GDM1 (cell line): ENCODE data around the gene WDR19.
"Not testable (repeated sequence)": the region's sequence is repeated elsewhere in the genome, so short reads cannot be mapped to it uniquely, and the experiment has no call there.

ENCODE experiments used
- DNase-seq: peaks from one replicate; lab custom pipeline; 2025; lab: John Stamatoyannopoulos, UW

Gene WDR19

DNA sequence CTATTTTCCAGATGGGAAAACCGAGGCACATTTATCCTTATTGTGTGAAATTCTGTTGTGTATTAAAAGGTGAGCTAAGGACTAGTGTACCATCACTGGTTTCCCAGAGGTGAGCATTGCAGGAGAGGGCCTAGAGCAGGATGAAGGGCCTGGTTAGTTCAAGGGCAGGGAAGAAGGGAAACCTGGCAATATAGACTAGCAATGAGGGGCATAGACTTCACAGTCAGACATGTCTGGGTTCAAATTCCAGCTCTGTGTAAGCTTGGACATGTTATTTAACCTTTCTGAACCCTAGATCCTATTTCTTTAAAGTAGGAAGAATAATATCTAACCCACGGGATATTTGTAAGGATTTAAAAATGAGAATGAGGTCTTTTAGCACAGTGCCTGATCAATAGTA is 50.8 kb downstream of the WDR19 start:
- DNase-seq = no peak

DNA sequence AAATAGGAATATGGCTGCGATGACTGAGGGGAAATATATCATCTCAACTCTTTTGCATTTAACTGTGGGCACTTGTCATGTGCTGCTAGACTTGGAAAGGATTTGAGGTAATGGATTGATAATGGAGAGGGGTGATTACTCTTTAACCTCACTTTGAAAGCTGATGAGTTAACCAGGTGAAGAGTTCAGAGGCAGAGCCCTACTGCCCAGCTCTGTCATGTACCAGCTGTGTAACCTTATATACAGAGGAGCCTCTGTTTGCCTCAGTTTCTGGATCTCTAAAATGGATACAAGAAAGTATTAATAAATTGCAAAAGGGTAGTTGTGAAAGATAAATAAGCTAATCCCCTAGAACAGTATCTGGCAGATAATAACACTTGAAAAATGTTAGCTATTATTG is 51.5 kb downstream of the WDR19 start:
- DNase-seq = no peak

DNA sequence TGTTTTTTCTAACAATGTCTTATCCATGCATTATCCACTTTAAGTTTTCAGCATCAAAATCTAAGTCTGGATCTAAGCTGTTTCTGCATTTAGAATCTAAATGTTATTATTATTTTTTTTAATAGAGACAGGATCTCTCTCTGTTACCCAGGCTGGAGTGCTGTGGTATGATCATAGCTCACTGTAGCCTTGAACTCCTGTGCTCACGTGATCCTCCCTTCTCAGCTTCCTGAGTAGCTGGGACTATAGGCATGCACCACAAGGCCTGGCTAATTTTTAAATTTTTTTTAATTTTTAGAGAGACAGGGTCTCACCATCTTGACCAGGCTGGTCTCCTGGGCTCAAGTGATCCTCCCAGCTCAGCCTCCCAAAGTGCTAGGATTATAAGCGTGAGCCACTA is 52.7 kb downstream of the WDR19 start:
- DNase-seq = no peak

GRCh38 chr4:39235696-39236095 is 53.4 kb downstream of the WDR19 start:
- no peak for DNase-seq

DNA sequence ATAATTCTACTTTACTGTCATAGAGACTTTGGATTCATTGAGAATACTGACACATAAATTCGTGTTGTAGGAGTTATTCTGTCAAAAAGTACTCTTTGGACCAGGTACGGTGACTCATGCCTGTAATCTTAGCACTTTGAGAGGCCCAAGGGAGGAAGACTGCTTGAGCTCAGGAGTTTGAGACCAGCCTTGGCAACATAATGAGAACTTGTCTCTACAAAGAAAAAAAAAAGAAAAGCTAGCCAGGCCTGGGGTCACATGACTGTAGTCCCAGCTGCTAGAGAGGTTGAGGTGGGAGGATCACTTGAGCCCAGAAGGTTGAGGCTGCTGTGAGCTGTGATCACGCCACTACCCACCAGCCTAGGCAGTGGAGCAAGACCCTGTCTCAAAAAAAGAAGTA is 54.9 kb downstream of the WDR19 start:
- DNase-seq = no peak

DNA sequence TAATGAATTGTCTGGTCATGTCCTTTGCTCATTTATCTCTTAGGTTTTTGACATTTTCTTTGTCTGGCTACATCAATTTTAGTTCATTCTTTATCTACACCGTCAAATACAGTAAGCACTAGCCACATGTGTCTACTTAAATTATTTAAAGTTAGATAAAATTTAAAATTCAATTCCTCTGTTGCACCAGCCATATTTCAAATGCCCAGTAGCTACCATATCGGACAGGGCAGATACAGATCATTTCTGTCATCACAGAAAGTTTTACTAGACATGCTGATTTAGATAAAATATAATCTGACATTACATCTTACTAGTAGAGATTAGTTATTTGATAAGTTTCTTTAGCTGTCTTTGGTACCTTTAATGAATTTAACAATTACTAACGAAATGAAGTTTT is 61.1 kb downstream of the WDR19 start:
- no peak for DNase-seq

GRCh38 chr4:39255266-39255665 is 72.9 kb downstream of the WDR19 start:
- no peak for DNase-seq

GRCh38 chr4:39255871-39256270 is 73.5 kb downstream of the WDR19 start:
- no peak for DNase-seq

GRCh38 chr4:39256436-39256835 is 74.1 kb downstream of the WDR19 start:
- DNase-seq = no peak

GRCh38 chr4:39259571-39260330 is 77.4 kb downstream of the WDR19 start:
- DNase-seq = no peak

DNA sequence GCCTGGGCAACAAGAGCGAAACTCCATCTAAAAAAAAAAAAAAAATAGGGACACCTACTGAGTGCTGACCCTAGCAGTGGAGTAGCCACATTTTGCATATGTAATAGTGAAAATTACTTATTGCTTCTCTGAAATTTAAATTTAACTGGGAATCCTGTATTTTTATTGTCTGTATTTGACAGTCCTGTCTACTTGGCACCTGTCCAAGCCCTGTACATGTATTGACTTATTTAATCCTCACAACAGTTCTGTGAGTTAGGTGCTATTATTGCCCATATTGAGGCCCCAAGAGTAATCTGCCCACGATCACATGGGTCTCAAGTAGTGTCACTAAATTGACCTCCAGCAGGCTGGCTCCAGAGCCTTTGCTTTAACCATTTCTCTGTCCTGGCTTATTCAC is 81.6 kb downstream of the WDR19 start:
- DNase-seq = no peak

DNA sequence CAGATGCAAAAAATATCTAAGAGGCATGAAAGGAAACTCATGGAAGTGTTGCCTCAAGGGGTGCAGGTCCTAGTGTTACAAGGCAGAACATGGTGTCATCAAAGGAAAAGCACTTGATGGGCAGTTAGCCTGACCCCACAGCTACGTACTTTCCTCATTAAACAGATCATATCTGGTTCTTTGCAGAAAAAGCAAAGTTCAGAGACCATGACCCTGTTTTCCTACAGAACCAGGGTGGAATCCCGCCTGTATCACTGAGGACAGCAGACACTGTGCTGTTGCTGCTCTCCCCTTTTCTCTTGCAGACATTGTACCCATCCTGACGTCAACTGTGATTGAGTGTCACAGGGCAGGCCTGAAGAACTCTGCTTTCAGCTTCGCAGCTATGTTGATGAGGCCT is 92.2 kb downstream of the WDR19 start:
- DNase-seq = no peak

DNA sequence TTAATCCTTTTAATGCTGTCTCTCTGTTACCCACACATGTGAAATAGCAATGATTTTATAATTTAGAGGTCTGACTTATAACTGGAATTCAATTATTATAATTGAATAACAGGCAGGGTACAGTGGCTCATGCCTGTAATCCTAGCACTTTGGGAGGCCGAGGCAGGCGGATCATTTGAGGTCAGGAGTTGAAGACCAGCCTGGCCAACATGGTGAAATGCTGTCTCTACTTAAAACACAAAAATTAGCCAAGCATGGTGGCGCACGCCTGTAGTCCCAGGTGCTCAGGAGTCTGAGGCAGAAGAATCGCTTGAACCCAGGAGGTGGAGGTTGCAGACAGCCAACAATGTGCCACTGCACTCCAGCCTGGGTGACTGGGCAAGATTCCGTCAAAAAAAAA is 95.3 kb downstream of the WDR19 start:
- not testable (repeated sequence) for DNase-seq

DNA sequence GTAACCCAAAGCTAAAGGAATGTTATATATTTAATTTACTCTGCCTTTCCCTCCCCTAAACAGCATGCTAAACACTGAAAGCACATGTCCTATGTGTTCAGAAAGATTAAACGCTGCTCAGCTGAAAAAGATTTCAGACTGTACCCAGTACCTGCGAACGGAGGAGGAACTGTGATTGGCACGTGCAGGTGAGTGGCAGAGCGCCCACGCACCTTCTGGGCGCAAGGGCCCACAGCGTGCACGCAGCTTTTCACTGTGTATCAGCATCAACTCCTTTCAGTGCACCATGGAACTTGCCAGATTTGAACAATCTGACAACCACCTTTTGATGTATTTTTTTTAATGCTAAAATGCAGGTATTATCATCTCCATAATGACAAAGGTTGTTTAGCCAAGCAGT is 96.1 kb downstream of the WDR19 start:
- no peak for DNase-seq

- no peak for DNase-seq
These were observed 97.1 kb downstream of the WDR19 start for GRCh38 chr4:39279416-39279815.

GRCh38 chr4:39280770-39281169 is 98.4 kb downstream of the WDR19 start:
- no peak for DNase-seq

DNA sequence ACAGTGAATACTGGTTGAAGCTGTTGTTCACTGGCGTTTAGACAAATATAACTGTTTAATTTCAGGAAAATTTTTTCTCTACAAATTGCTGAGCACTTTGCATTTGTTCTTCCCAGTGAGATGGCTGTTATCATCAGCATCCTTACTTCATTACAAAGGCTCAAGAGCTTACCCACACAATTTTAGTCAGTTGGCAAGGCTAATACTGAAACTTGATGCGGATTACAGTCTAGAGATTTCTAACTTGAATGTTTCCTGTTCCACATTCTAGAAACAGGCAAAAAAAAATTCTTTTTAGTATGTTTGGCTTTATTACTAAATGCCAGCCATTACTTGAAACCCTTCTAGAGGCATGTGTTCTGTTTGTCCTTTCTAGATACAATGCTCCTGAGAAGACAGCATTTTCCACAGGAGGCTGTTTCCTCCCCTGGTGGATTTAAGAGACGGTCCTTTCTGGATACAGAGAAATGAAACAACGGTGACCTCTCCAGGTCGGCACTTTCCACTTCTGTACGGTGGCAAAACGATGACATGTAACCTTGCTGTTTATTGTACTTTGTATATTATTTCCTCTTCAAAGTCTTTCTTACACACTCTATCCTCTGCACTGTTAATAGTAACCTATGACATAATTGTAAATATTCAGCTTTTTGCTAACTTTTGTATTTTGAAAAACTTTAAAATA is 102.9 kb downstream of the WDR19 start:
- DNase-seq = no peak

DNA sequence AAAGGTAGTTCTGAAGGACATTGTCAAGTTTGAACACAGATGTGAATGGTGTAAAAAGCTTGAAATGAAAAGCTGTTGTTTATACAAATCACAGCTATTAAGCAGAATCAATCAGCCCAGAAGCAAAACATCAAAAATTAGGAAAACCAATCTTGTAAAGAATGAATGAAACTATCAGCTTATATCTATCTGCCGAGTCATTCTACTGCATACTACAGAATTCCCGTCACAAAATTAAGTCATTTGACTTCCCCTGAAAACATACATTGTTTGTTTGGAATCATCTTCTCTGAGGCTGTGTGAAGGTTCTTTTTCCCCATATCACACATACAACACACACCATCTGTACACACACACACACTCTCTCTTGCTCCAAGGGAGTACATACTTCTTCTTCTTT is 103.5 kb downstream of the WDR19 start:
- no peak for DNase-seq

DNA sequence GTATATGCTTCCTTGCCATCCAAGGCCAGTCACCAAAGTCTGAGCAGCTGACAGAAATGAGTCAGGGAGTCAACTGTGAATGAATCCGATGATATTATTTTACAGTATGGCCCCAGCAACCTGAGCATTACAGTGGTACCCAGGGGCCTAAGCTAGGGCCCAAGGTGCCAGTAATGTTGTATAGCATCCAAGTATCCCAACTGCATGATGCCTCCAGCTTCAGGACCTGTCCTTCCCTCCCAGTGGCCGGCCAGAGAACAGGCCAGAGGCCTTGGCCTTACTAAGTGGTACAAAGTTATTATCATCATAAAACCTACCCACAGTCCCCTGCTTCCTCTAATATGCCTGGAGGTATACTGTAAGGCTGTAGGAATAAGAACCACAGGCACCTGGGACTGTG is 103.9 kb downstream of the WDR19 start:
- DNase-seq = no peak

GRCh38 chr4:39287223-39287622 is 104.9 kb downstream of the WDR19 start:
- DNase-seq = no peak

DNA sequence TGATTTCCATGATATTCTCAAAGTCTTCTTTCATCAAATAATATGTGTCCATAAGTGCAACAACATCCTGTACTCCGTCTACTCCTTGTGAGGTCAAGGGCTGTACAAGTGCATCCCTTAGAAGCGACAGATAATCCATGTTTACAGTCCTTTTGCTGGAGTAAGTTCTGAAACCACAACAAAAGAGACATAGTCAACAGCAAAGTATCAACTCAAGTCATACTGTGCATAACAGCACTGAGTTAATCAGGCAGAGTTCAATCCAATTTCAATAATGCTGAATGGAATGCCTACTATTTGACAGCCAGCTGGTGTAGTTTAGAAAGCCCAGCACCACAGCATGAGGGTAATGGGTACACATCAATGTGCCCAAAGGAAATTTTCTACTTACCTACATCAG is 109.4 kb downstream of the WDR19 start:
- DNase-seq = no peak

- DNase-seq = not testable (repeated sequence)
These were observed 110.1 kb downstream of the WDR19 start for GRCh38 chr4:39292433-39292832.

DNA sequence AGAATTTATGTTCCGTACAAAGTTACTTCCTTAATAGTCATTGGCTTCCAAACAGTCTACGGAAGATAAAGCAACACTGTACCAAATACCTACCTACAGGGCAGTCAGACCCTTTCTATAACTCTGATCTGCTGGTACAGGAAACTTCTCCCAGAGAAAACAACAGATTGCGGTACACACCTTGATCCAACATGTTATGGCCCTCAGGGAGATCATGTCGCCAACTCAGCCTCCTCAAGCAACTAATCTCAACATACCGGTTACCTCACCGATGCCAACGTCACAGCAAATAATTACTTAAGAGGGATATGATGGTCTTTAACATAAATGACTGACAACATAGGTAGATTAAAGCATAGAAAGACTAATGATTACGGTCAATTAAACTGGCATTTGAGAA is 113.5 kb downstream of the WDR19 start:
- no peak for DNase-seq

DNA sequence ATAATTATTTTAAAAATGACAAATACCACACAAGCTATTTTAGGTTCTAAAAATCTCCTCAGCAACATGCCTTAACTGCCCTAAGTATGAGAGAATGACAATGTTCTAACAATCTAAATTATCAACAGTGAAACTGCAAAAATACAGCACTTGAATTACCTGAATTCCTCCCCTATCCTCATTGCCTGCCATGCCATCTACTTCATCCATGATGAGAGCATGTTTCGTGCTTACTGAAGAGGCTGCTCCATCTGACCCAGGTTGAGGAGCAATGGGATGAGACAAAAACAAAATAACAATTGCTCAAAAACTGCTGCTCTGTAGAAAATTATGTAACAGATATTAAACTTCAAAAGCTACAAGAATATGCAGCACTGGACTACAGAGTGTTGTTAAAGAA is 120.6 kb downstream of the WDR19 start:
- no peak for DNase-seq
